Stimulated activated CD8-positive, alpha-beta memory T cell treated with anti-CD3 and anti-CD28 coated beads, Interleukin-15, amount 100 ng/mL, for 1 hour (primary cell): ENCODE data around the gene ITIH4.
"Not testable (repeated sequence)": the region's sequence is repeated elsewhere in the genome, so short reads cannot be mapped to it uniquely, and the experiment has no call there.

Experiments
- DNase-seq: peaks from one replicate; pipeline ENCODE4 v3.0.0-alpha.2; 2020; ENCODE audit warnings: low read depth

Gene ITIH4

GRCh38 chr3:52783211-52783555 lies 47.3 kb downstream of the ITIH4 start:
- no peak for DNase-seq

GRCh38 chr3:52782412-52783210 lies 47.9 kb downstream of the ITIH4 start:
- no peak for DNase-seq

- no peak for DNase-seq
Measured at GRCh38 chr3:52781741-52782140, 48.7 kb downstream of the ITIH4 start.

- no peak for DNase-seq
Measured at GRCh38 chr3:52779837-52780585, 50.5 kb downstream of the ITIH4 start.

- no peak for DNase-seq
Measured at GRCh38 chr3:52779011-52779836, 51.2 kb downstream of the ITIH4 start.

GRCh38 chr3:52777959-52778805 lies 52.3 kb downstream of the ITIH4 start:
- no peak for DNase-seq

- DNase-seq = no peak
Measured at GRCh38 chr3:52777127-52777958, 53.1 kb downstream of the ITIH4 start, which contains the start of gene ITIH1. TSS of gene ITIH1 (plus strand) at chr3:52777599. CDS start at chr3:52777616, 17 bp downstream.

- DNase-seq = not testable (repeated sequence)
Measured at GRCh38 chr3:52776486-52776885, 54.0 kb downstream of the ITIH4 start.

- no peak for DNase-seq
Measured at GRCh38 chr3:52775877-52776276, 54.6 kb downstream of the ITIH4 start.

GRCh38 chr3:52774901-52775864 lies 55.3 kb downstream of the ITIH4 start:
- DNase-seq = no peak

- no peak for DNase-seq
Measured at GRCh38 chr3:52774066-52774713, 56.3 kb downstream of the ITIH4 start.

GRCh38 chr3:52773361-52774065 lies 57.0 kb downstream of the ITIH4 start:
- DNase-seq = no peak

GRCh38 chr3:52771702-52772101 lies 58.8 kb downstream of the ITIH4 start:
- DNase-seq = no peak

- DNase-seq = no peak
Measured at GRCh38 chr3:52771334-52771681, 59.2 kb downstream of the ITIH4 start.

- DNase-seq = peak; percentile 60
Measured at GRCh38 chr3:52770496-52771333, 59.8 kb downstream of the ITIH4 start, which contains the start of gene NEK4. TSS of gene NEK4 (minus strand) at chr3:52770940. CDS start at chr3:52770746, 194 bp downstream.

- DNase-seq = no peak
Measured at GRCh38 chr3:52769786-52770455, 60.6 kb downstream of the ITIH4 start.

- no peak for DNase-seq
Measured at GRCh38 chr3:52763466-52763865, 67.0 kb downstream of the ITIH4 start.
